HL-60 (cell line): ENCODE results near the gene HNRNPCL1.
"Not testable (repeated sequence)": the region's sequence is repeated elsewhere in the genome, so short reads cannot be mapped to it uniquely, and the experiment has no call there.

Experiments used
- DNase-seq, 2 experiments: peaks; one replicate each; pipeline ENCODE4 v3.0.0-alpha.2; 2010 to 2020; ENCODE audit warnings: low read depth in 1 of 2, low spot score in 1 of 2
- H3K27ac ChIP-seq: fragments of 250-450 bp; sonication (Bioruptor Pico); replicated peaks from 2 replicates; pipeline ENCODE4 v1.5.1; 2020; ENCODE audit warnings: mild to moderate bottlenecking, moderate library complexity
- H3K27me3 ChIP-seq: fragments of 250-450 bp; sonication (Bioruptor Pico); 2 replicates; pipeline ENCODE4 v1.5.1; 2021; ENCODE audit warnings: mild to moderate bottlenecking, moderate library complexity; ENCODE audit not compliant: insufficient read depth, poor library complexity, severe bottlenecking
- H3K4me3 ChIP-seq: replicated peaks from 2 replicates; pipeline ENCODE4 v1.5.1; 2011; ENCODE audit warnings: mild to moderate bottlenecking, control low read depth, low read length; ENCODE audit not compliant: insufficient read depth
- CTCF ChIP-seq: IDR thresholded peaks from one replicate; pipeline ENCODE4 v1.5.1; 2011; ENCODE audit warnings: low read length, control low read depth, inconsistent platforms; ENCODE audit not compliant: insufficient read depth
- GABPA ChIP-seq: IDR thresholded peaks from 2 replicates; pipeline ENCODE4 v1.6.1; 2012; ENCODE audit warnings: low read depth
- POLR2AphosphoS5 ChIP-seq: IDR thresholded peaks from 2 replicates; pipeline ENCODE4 v1.6.1; 2012; ENCODE audit warnings: low read depth
- SPI1 ChIP-seq: IDR thresholded peaks from 2 replicates; pipeline ENCODE4 v1.6.1; 2012; ENCODE audit warnings: low read depth, mild to moderate bottlenecking, borderline replicate concordance
- long read RNA-seq: library from polyadenylated mRNA; unstranded; transcript quantifications from one replicate; pipeline ENCODE4 v2.0.0, GENCODE V29; 2020
- TF ChIP-seq, protein P1 (sequence below): IDR thresholded peaks from 2 replicates; pipeline ENCODE4 v1.6.1; 2012; ENCODE audit warnings: low read depth; ENCODE audit not compliant: insufficient replicate concordance

The HNRNPCL1 gene
- long read RNA-seq: 0 reads

- not testable (repeated sequence) for H3K4me3 ChIP-seq, H3K27ac ChIP-seq, H3K27me3 ChIP-seq, DNase-seq
Observed at GRCh38 chr1:12848620-12849019, at the start of gene HNRNPCL1. Gene HNRNPCL1, minus strand, starts transcription at chr1:12848720. Its CDS starts 431 bp downstream, at chr1:12848289.

DNA sequence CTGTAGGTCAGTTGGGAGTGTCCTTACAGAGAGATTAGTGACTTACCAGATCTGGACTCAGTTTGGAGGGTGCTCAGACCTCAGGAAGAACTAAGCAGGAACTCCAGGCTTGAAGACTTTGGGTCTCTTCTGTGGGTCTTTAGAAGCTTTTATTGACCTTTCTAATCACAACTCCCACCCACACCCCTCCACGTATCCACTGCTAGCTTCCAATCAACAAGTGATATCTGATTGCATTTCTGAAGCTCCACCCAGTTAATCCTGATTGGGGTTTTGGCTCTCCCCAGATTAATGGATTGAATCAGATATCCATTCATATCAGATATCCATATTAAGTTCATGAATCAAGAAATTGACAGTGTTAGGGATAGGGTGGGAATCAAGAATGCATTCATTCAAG is 49.6 kb upstream of the HNRNPCL1 start, which contains the start of gene PRAMEF10:
TSS of gene PRAMEF10 (minus strand) at position 101 of the 400 bp plus-strand sequence. CDS start 2,423 bp downstream, outside the sequence.
- not testable (repeated sequence) for H3K27ac ChIP-seq, DNase-seq, H3K4me3 ChIP-seq, H3K27me3 ChIP-seq

DNA sequence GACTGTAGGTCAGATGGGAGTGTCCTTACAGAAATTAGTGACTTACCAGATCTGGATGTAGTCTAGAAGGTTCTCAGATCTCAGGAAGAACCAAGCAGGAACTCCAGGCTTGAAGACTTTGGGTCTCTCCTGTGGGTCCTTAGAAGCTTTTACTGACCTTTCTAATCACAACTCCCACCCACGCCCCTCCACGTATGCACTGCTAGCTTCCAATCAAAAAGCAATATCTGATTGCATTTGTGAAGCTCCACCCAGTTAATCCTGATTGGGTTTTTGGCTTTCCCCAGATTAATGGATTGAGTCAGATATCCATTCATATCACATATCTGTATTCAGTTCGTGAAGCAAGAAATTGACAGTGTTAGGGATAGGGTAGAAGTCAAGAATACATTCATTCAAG is 37.6 kb upstream of the HNRNPCL1 start, which contains the start of gene PRAMEF4:
TSS of gene PRAMEF4 (minus strand) at position 101 of the 400 bp plus-strand sequence. CDS start 2,807 bp downstream, outside the sequence.
- H3K27me3 ChIP-seq, H3K4me3 ChIP-seq, DNase-seq, H3K27ac ChIP-seq: not testable (repeated sequence)

DNA sequence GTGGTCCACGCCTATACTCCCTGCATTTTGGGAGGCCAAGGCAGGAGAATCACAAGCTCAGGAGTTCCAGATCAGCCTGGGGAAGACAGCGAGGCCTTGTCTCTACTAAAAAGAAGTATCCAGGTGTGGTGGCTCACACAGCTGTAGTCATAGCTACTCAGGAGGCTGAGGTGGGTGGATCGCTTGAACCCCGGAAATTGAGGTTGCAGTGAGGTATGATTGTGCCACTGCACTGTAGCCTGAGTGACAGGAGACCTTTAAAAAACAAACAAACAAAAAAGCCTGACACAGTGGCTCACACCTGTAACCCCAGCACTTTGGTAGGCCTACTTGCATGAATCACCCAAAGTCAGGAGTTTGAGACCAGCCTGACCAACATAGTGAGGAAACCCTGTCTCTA is 29.9 kb upstream of the HNRNPCL1 start:
- not testable (repeated sequence) for H3K4me3 ChIP-seq, DNase-seq, H3K27me3 ChIP-seq, H3K27ac ChIP-seq

GRCh38 chr1:12863131-12863880 is 14.8 kb upstream of the HNRNPCL1 start:
- H3K27ac ChIP-seq, DNase-seq, H3K4me3 ChIP-seq, H3K27me3 ChIP-seq: not testable (repeated sequence)

- not testable (repeated sequence) for H3K27ac ChIP-seq, H3K27me3 ChIP-seq, H3K4me3 ChIP-seq, DNase-seq
Observed at GRCh38 chr1:12856786-12857185, 8.3 kb upstream of the HNRNPCL1 start, which contains the start of gene PRAMEF2. Gene PRAMEF2, plus strand, starts transcription at chr1:12857086. Its CDS starts 1,924 bp downstream, at chr1:12859010.

DNA sequence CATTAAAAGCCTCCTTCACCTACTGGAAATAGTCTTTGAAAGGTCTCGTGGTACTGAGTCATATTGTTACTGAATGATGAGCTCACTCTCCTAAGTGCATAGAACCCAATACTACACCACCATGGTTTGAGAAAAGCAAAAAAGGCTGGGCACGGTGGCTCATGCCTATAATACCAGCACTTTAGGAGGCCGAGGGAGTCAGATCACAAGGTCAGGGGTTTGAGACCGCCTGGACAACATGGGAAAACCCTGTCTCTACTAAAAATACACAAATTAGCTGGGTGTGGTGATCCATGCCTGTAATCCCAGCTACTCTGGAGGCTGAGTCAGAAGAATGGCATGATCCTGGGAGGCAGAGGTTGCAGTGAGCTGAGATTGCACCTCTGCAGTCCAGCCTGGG is 3.3 kb upstream of the HNRNPCL1 start:
- no peak overlapping the region for H3K27ac ChIP-seq
- H3K27me3 ChIP-seq: no peaks in the 10 kb centered on the region
- no peak overlapping the region for H3K4me3 ChIP-seq
- no peak for DNase-seq
- TF ChIP-seq GABPA (no peak), CTCF (no peak), SPI1 (no peak), POLR2AphosphoS5 (no peak)
- TF ChIP-seq, protein P1, sequence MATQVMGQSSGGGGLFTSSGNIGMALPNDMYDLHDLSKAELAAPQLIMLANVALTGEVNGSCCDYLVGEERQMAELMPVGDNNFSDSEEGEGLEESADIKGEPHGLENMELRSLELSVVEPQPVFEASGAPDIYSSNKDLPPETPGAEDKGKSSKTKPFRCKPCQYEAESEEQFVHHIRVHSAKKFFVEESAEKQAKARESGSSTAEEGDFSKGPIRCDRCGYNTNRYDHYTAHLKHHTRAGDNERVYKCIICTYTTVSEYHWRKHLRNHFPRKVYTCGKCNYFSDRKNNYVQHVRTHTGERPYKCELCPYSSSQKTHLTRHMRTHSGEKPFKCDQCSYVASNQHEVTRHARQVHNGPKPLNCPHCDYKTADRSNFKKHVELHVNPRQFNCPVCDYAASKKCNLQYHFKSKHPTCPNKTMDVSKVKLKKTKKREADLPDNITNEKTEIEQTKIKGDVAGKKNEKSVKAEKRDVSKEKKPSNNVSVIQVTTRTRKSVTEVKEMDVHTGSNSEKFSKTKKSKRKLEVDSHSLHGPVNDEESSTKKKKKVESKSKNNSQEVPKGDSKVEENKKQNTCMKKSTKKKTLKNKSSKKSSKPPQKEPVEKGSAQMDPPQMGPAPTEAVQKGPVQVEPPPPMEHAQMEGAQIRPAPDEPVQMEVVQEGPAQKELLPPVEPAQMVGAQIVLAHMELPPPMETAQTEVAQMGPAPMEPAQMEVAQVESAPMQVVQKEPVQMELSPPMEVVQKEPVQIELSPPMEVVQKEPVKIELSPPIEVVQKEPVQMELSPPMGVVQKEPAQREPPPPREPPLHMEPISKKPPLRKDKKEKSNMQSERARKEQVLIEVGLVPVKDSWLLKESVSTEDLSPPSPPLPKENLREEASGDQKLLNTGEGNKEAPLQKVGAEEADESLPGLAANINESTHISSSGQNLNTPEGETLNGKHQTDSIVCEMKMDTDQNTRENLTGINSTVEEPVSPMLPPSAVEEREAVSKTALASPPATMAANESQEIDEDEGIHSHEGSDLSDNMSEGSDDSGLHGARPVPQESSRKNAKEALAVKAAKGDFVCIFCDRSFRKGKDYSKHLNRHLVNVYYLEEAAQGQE: no peak

DNA sequence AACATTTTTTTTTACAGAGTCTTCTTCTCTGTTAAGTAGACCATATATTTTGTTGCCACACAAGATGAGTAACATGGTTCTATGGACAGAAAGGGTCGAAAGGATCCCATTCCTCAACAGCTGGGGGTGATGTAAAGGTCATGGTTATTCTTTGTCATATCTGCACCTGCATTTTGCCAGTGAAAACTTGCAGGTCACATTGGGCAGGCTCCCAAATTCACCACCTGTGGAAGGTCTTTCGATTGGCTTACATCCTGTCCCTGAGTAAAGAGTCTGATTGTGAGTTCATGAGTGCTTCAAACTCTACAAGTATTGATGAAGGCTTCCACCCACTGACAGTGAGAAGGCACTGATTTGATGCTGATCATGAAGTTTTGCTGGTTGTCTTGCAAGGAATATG is 15.3 kb downstream of the HNRNPCL1 start:
- DNase-seq, H3K27ac ChIP-seq, H3K27me3 ChIP-seq, H3K4me3 ChIP-seq: not testable (repeated sequence)

DNA sequence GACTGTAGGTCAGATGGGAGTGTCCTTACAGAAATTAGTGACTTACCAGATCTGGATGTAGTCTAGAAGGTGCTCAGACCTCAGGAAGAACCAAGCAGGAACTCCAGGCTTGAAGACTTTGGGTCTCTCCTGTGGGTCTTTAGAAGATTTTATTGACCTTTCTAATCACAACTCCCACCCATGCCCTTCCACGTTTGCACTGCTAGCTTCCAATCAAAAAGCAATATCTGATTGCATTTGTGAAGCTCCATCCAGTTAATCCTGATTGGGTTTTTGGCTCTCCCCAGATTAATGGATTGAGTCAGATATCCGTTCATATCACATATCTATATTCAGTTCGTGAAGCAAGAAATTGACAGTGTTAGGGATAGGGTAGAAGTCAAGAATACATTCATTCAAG is 17.2 kb downstream of the HNRNPCL1 start, which contains the start of gene PRAMEF11:
TSS of gene PRAMEF11 (minus strand) at position 101 of the 400 bp plus-strand sequence. CDS start 2,621 bp downstream, outside the sequence.
- not testable (repeated sequence) for H3K27ac ChIP-seq, H3K27me3 ChIP-seq, DNase-seq, H3K4me3 ChIP-seq

DNA sequence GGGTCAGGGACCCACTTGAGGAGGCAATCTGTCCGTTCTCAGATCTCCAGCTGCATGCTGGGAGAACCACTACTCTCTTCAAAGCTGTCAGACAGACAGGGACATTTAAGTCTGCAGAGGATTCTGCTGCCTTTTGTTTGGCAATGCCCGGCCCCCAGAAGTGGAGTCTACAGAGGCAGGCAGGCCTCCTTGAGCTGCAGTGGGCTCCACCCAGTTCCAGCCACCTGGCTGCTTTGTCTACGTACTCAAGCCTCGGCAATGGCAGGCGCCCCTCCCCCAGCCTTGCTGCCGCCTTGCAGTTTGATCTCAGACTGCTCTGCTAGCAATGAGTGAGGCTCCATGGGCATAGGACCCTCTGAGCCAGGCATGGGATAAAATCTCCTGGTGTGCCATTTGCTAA is 29.5 kb downstream of the HNRNPCL1 start:
- H3K27me3 ChIP-seq, DNase-seq, H3K4me3 ChIP-seq, H3K27ac ChIP-seq: not testable (repeated sequence)
